WTC11 (cell line): ENCODE measurements around the gene CCDC57. TPM values are rescaled to one million over a fixed set of nuclear protein-coding genes. Genes with fewer than 3 reads are reported as not detected.

Source experiments
- ATAC-seq: fragments of 200-7000 bp; cut with Tn5 transposase; 2 replicates; pipeline ENCODE4 v1.10.0; 2021; ENCODE audit warnings: mild to moderate bottlenecking, moderate library complexity
- CTCF ChIA-PET: fragments of 300-600 bp; sonication (Branson Sonifier 250); formaldehyde crosslinking; loops from one replicate; lab custom pipeline; 2021; ENCODE audit warnings: antibody characterized with exemption; lab: Charles Lee
- POLR2A ChIA-PET: fragments of 350-600 bp; sonication (Branson Sonifier 250); formaldehyde crosslinking; loops from one replicate; lab custom pipeline; 2021; ENCODE audit warnings: antibody characterized with exemption; lab: Charles Lee
- DNase-seq: peaks from one replicate; pipeline ENCODE4 v3.0.0; 2021; ENCODE audit warnings: low spot score
- H3K27ac Mint-ChIP-seq: 2 replicates; pipeline ENCODE4 v1.8.0; 2021; ENCODE audit warnings: mixed read lengths
- H3K27me3 Mint-ChIP-seq: 2 replicates; pipeline ENCODE4 v1.8.0; 2021; ENCODE audit warnings: low read depth, mild to moderate bottlenecking, moderate library complexity, mixed read lengths
- H3K36me3 Mint-ChIP-seq: 2 replicates; pipeline ENCODE4 v1.8.0; 2021; ENCODE audit warnings: mixed read lengths
- H3K4me1 Mint-ChIP-seq: 2 replicates; pipeline ENCODE4 v1.8.0; 2022; ENCODE audit warnings: mixed read lengths
- H3K4me3 Mint-ChIP-seq: 2 replicates; pipeline ENCODE4 v1.8.0; 2021; ENCODE audit warnings: mild to moderate bottlenecking, moderate library complexity, mixed read lengths
- H3K9me3 Mint-ChIP-seq: 2 replicates; pipeline ENCODE4 v1.8.0; 2021; ENCODE audit warnings: mixed read lengths
- ATF1 ChIP-seq: sonication (generic); formaldehyde crosslinking; IDR thresholded peaks from 2 replicates; pipeline ENCODE4 v1.8.1; 2023; ENCODE audit warnings: mild to moderate bottlenecking, moderate library complexity, missing genetic modification reagents
- EMX1 ChIP-seq: fragments of 250-450 bp; sonication (Bioruptor Pico); IDR thresholded peaks from 2 replicates; pipeline ENCODE4 v1.8.0; 2021; ENCODE audit warnings: mild to moderate bottlenecking
- ETV6 ChIP-seq: sonication (generic); formaldehyde crosslinking; IDR thresholded peaks from 2 replicates; pipeline ENCODE4 v1.8.1; 2022; ENCODE audit warnings: mild to moderate bottlenecking, missing genetic modification reagents
- KAT7 ChIP-seq: sonication (generic); formaldehyde crosslinking; IDR thresholded peaks from 2 replicates; pipeline ENCODE4 v1.8.1; 2023; ENCODE audit warnings: missing genetic modification reagents, mild to moderate bottlenecking, borderline replicate concordance
- NR3C1 ChIP-seq: sonication (generic); formaldehyde crosslinking; conservative IDR thresholded peaks from 2 replicates; pipeline ENCODE4 v1.8.1; 2023; ENCODE audit warnings: low read depth, mild to moderate bottlenecking, missing genetic modification reagents
- ZNF121 ChIP-seq: sonication (generic); formaldehyde crosslinking; IDR thresholded peaks from 2 replicates; pipeline ENCODE4 v1.8.0; 2023; ENCODE audit warnings: missing genetic modification reagents
- ZNF138 ChIP-seq: sonication (generic); formaldehyde crosslinking; conservative IDR thresholded peaks from 2 replicates; pipeline ENCODE4 v1.8.1; 2022; ENCODE audit warnings: mild to moderate bottlenecking, moderate library complexity, missing genetic modification reagents
- ZNF219 ChIP-seq: sonication (generic); formaldehyde crosslinking; IDR thresholded peaks from 2 replicates; pipeline ENCODE4 v1.8.0; 2023; ENCODE audit warnings: missing genetic modification reagents, mild to moderate bottlenecking, borderline replicate concordance
- ZNF416 ChIP-seq: fragments of 250-450 bp; sonication (Bioruptor Pico); IDR thresholded peaks from 2 replicates; pipeline ENCODE4 v1.9.0; 2021; ENCODE audit warnings: mild to moderate bottlenecking, inconsistent platforms
- total RNA-seq: library from RNA; stranded (reverse); gene quantifications from 3 replicates; pipeline ENCODE4 v1.2.3, GENCODE V29; 2021
- TF ChIP-seq, protein P1 (sequence below): sonication (generic); formaldehyde crosslinking; IDR thresholded peaks from 2 replicates; pipeline ENCODE4 v1.8.0; 2022; ENCODE audit warnings: mild to moderate bottlenecking, missing genetic modification reagents
- TF ChIP-seq, protein P2 (sequence below): sonication (generic); formaldehyde crosslinking; conservative IDR thresholded peaks from 2 replicates; pipeline ENCODE4 v1.8.1; 2023; ENCODE audit warnings: mild to moderate bottlenecking, low read depth, missing genetic modification reagents, moderate library complexity
- TF ChIP-seq, protein P3 (sequence below): fragments of 250-450 bp; sonication (Bioruptor Pico); IDR thresholded peaks from 2 replicates; pipeline ENCODE4 v1.9.0; 2021; ENCODE audit warnings: mild to moderate bottlenecking
- TF ChIP-seq, protein P4 (sequence below): sonication (generic); formaldehyde crosslinking; IDR thresholded peaks from 2 replicates; pipeline ENCODE4 v1.8.0; 2022; ENCODE audit warnings: mild to moderate bottlenecking, missing genetic modification reagents

CCDC57 gene
- total RNA-seq, 1 experiment from 2014 or later, result 20.0 TPM

DNA sequence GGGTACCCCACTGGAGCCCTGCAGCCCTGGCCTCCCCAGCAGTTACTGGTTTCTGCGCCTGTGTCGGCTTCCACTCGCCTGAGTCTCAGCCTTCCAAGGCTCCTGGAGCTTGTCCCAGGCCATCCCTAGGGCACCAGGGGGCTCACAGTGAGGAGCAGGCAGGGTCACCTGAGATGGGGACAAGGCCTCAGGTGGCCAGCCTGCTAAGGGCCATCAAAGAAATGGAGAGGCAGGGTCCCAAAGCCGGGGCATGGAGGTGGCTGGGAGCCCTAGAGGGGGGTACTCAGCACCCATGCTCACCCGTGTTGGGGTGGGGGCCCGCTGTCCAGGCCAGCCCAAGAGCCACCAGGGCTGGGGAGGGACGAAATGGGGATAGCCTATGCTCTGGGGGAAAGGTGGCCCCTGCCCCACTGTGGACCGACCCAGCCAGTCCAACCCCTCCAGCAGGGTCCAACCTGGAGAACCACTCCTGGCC lies 115.9 kb downstream of the CCDC57 start:
- Mint-ChIP-seq H3K4me1 (peaks cover 19% of the 10 kb centered on the region), H3K27me3 (no peaks in the 10 kb centered on the region), H3K9me3 (no peaks in the 10 kb centered on the region), H3K4me3 (peak overlapping the region; percentile 69)
- POLR2A ChIA-PET, result no interaction called here
- DNase-seq, result no peak
- ATAC-seq, result no peak
- TF ChIP-seq ZNF416, result no peak
- 0 out of 2 replicates have a peak, but pooled peaks have one; percentile 1 for TF ChIP-seq ZNF121
- TF ChIP-seq EMX1 (CRISPR knock-in tag), result no peak
- TF ChIP-seq ETV6 (CRISPR knock-in tag), result 0 out of 2 replicates have a peak, but pooled peaks have one; percentile 5
- TF ChIP-seq KAT7 (CRISPR knock-in tag), result 0 out of 2 replicates have a peak, but pooled peaks have one; percentile 8
- TF ChIP-seq, protein P1, sequence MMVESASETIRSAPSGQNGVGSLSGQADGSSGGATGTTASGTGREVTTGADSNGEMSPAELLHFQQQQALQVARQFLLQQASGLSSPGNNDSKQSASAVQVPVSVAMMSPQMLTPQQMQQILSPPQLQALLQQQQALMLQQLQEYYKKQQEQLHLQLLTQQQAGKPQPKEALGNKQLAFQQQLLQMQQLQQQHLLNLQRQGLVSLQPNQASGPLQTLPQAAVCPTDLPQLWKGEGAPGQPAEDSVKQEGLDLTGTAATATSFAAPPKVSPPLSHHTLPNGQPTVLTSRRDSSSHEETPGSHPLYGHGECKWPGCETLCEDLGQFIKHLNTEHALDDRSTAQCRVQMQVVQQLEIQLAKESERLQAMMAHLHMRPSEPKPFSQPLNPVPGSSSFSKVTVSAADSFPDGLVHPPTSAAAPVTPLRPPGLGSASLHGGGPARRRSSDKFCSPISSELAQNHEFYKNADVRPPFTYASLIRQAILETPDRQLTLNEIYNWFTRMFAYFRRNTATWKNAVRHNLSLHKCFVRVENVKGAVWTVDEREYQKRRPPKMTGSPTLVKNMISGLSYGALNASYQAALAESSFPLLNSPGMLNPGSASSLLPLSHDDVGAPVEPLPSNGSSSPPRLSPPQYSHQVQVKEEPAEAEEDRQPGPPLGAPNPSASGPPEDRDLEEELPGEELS (CRISPR knock-in tag), result 0 out of 2 replicates have a peak, but pooled peaks have one; percentile 1
- TF ChIP-seq, all 79 proteins: peak for 4
- CTCF ChIA-PET, result interaction anchor here (1.6 to 2.9 kb wide), 4 partner anchors 57 to 66 kb away, joined by 4 to 18 read pairs (median 8); partner anchors contain the start of genes DCXR and RAC3
- Mint-ChIP-seq H3K27ac (0 out of 2 replicates have a peak overlapping the region, but pooled peaks have one; percentile 41), H3K36me3 (peaks cover 7% of the 10 kb centered on the region)

DNA sequence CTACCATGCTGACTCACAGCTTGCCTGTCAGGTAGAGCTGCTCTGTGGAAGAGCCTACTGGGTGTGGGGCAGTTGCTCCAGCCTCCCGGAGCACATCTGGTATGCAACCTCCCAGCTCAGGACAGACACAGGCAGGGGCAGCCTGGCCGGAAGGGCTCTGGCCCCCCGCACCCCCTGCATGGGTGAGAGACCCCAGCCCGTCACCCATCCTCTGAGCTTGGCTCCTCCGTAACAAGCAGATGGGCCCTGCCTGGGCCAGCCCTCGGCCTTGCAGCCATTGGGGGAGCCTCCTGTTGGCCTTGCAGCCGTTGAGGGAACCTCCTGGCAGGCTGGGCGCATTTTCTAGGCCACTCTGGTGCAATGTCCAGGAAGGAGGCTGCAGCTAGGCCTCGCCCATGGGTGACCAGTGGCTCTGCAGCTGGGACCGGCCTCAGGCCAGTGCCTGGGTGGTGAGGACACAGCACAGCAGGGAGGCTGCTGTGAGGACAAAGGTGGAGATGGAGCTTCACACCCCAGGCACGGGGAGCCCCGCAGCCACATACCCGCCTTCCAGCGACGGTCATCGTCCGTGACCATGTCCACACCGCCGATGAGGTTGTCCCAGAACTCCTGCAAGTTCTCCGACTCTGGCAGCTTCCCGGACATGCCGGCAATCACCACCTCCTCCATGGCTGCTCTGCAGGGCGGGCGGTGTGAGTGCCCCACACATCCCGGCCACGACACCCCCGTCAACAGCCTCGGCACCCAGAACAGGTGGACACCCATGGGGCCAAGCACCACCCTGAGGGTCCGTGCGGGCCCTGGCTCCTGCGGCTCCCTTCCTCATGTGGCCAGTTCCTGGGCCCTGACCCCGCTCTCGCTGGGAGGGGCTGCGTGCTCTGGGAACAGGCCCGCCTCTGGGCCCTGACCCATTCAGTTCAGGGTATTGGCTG lies 116.6 kb downstream of the CCDC57 start:
- CTCF ChIA-PET, result interaction anchor here (1.2 to 2.7 kb wide), 5 partner anchors 58 to 66 kb away, joined by 4 to 9 read pairs (median 7); partner anchors contain the start of gene DCXR
- ATAC-seq, result no peak
- POLR2A ChIA-PET, result no interaction called here
- Mint-ChIP-seq H3K9me3 (no peaks in the 10 kb centered on the region), H3K36me3 (peaks cover 7% of the 10 kb centered on the region)
- DNase-seq, result no peak
- TF ChIP-seq, protein P1 (CRISPR knock-in tag), result 0 out of 2 replicates have a peak, but pooled peaks have one; percentile 4
- TF ChIP-seq, protein P2, sequence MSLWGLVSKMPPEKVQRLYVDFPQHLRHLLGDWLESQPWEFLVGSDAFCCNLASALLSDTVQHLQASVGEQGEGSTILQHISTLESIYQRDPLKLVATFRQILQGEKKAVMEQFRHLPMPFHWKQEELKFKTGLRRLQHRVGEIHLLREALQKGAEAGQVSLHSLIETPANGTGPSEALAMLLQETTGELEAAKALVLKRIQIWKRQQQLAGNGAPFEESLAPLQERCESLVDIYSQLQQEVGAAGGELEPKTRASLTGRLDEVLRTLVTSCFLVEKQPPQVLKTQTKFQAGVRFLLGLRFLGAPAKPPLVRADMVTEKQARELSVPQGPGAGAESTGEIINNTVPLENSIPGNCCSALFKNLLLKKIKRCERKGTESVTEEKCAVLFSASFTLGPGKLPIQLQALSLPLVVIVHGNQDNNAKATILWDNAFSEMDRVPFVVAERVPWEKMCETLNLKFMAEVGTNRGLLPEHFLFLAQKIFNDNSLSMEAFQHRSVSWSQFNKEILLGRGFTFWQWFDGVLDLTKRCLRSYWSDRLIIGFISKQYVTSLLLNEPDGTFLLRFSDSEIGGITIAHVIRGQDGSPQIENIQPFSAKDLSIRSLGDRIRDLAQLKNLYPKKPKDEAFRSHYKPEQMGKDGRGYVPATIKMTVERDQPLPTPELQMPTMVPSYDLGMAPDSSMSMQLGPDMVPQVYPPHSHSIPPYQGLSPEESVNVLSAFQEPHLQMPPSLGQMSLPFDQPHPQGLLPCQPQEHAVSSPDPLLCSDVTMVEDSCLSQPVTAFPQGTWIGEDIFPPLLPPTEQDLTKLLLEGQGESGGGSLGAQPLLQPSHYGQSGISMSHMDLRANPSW (CRISPR knock-in tag), result no peak
- TF ChIP-seq ATF1 (CRISPR knock-in tag) (no peak), NR3C1 (CRISPR knock-in tag) (no peak), ZNF121 (0 out of 2 replicates have a peak, but pooled peaks have one; percentile 1), ZNF138 (CRISPR knock-in tag) (no peak), ZNF219 (CRISPR knock-in tag) (no peak), ZNF416 (no peak)
- TF ChIP-seq, protein P3, sequence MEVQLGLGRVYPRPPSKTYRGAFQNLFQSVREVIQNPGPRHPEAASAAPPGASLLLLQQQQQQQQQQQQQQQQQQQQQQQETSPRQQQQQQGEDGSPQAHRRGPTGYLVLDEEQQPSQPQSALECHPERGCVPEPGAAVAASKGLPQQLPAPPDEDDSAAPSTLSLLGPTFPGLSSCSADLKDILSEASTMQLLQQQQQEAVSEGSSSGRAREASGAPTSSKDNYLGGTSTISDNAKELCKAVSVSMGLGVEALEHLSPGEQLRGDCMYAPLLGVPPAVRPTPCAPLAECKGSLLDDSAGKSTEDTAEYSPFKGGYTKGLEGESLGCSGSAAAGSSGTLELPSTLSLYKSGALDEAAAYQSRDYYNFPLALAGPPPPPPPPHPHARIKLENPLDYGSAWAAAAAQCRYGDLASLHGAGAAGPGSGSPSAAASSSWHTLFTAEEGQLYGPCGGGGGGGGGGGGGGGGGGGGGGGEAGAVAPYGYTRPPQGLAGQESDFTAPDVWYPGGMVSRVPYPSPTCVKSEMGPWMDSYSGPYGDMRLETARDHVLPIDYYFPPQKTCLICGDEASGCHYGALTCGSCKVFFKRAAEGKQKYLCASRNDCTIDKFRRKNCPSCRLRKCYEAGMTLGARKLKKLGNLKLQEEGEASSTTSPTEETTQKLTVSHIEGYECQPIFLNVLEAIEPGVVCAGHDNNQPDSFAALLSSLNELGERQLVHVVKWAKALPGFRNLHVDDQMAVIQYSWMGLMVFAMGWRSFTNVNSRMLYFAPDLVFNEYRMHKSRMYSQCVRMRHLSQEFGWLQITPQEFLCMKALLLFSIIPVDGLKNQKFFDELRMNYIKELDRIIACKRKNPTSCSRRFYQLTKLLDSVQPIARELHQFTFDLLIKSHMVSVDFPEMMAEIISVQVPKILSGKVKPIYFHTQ, result no peak
- TF ChIP-seq, protein P4, sequence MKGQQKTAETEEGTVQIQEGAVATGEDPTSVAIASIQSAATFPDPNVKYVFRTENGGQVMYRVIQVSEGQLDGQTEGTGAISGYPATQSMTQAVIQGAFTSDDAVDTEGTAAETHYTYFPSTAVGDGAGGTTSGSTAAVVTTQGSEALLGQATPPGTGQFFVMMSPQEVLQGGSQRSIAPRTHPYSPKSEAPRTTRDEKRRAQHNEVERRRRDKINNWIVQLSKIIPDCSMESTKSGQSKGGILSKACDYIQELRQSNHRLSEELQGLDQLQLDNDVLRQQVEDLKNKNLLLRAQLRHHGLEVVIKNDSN (CRISPR knock-in tag), result no peak
- TF ChIP-seq, all 79 proteins: peak for 2
- Mint-ChIP-seq H3K4me3 (peak overlapping the region; percentile 69), H3K27me3 (no peaks in the 10 kb centered on the region), H3K4me1 (peaks cover 16% of the 10 kb centered on the region), H3K27ac (peak overlapping the region; percentile 91)
